GM18873 (cell line): ENCODE measurements around the gene COL18A1.
"Not testable (repeated sequence)": the region's sequence is repeated elsewhere in the genome, so short reads cannot be mapped to it uniquely, and the experiment has no call there.

Experiments used
- ATAC-seq: cut with Tn5 transposase; IDR thresholded peaks from one replicate; pipeline ENCODE4 v1.9.1; 2021; ENCODE audit warnings: mild to moderate bottlenecking, moderate library complexity, moderate number of reproducible peaks; ENCODE audit not compliant: unreplicated experiment, low FRiP score

The COL18A1 gene

DNA sequence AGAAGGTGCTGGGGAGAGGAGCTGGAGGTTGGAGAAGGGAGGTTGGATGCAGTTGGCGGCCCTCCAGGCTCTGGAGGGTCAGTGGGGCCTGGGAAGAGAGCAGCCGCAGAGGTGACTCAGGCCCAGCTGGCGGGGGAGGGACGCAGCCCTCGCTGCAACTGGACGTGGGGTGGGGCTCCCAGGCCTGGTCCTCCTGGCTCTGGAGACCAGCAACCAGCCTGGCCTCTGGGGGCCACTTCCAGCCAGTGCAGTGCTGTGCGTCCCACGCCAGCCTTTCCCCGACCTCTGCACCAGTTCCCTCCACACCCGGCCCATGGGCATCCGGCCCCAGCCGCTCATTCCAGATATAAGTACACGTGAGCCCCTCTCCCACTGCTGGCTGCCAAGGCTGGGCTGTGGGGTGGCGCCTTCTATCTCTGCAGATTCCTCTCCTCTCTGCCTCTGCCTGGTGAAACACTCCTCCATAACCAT is 38.0 kb upstream of the COL18A1 start:
- no peak for ATAC-seq

DNA sequence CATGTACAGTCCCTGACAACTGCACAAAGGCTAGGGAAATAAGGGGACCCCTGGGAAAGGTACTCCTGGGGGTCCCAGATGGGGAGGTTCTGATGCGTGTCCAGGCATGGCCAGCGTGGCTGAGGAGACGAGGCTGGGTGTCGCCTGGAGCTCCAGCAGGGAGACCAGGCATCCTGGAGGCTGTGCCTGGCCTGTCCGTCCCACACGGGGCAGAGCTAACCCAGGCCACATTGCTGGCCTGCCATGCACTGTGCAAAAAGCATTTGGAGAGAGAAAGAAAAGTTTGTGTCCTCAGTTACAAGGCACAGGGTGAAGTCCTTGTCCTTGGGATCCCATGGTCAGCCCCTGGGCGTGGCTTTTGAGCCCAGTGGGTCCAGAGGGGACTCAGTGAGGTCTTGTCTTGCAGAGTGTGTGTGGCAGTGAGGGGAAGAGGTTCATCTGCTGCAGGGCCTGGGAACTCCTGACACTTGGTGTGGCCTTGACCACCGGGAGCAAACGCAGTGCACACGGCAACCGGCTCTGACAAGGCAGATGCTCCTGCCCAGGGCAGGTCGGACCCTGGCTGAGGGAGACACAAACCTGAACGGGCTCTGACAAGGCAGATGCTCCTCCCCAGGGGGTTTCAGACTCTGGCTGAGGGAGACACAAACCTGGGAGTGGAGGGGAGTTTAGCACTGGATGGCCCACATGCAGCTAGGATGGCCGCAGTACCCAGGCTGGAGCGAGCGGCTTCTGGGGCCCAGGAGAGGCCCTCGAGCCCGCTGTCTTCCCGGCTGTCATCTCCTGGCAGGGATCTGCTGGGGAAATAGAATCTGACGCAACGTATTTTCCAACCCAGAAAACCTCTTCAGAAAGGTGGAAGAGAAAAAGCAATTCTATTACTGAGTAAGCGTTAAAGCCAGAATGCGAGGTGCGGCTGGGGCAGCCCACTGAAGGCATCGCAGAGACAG is 37.3 kb upstream of the COL18A1 start:
- ATAC-seq = no peak

- not testable (repeated sequence) for ATAC-seq
These were observed 35.9 kb upstream of the COL18A1 start for GRCh38 chr21:45369018-45369417.

GRCh38 chr21:45370575-45370974 is 34.4 kb upstream of the COL18A1 start:
- no peak for ATAC-seq

- ATAC-seq = no peak
These were observed 33.9 kb upstream of the COL18A1 start for GRCh38 chr21:45371081-45371480.

- ATAC-seq = no peak
These were observed 33.3 kb upstream of the COL18A1 start for GRCh38 chr21:45371655-45372054.

- no peak for ATAC-seq
These were observed 32.1 kb upstream of the COL18A1 start for GRCh38 chr21:45372732-45373355.

- no peak for ATAC-seq
These were observed 30.8 kb upstream of the COL18A1 start for GRCh38 chr21:45373991-45374816.

DNA sequence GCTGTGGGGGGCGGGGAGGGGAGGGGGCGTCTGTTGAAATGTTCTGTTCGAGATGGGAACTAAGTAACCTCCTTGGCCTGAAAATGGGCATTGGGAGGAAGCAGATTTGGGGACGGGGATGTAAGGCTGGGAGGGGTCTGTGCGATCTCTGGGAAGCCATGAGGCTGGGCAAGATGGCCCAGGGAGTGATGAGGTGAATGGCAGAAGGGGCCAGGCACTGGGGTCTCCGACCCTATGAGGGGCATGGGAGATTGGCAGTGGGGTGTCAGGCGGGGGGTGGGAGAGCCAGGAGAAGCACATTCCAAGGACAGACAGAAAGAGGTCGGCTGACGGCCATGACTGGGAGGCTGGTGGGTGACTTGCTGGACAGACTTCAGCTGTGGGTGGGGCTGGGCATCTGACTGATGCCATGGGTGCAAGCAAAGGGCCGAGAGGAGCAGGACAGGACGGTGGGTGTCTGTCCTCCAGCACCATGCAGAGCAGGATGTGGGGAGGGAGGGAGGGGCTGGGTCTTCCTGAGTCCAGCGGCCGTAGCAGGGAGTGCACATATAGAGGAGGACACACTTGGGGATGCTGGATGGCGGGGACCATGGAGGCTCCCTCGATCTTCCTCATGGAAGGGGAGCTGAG is 30.0 kb upstream of the COL18A1 start:
- no peak for ATAC-seq

GRCh38 chr21:45376459-45377324 is 28.3 kb upstream of the COL18A1 start:
- no peak for ATAC-seq

DNA sequence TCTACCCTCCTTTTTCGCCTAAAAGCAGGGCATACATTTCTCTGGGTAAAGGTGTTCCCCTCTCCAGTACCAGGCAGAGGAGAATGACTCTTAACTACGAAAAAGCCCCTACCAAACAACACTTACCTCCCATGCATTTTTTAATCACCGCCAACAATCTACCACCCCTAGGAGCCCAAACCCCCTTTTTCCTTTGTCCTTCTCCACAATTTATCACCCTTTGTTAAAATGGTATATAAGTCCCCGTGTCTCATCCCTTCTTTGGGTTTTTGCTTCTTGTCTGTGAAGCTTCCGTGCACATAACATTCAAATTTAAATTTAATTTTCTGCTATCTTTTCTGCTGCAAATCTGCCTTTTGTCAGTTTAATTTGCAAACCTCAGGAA is 27.6 kb upstream of the COL18A1 start:
- no peak for ATAC-seq

DNA sequence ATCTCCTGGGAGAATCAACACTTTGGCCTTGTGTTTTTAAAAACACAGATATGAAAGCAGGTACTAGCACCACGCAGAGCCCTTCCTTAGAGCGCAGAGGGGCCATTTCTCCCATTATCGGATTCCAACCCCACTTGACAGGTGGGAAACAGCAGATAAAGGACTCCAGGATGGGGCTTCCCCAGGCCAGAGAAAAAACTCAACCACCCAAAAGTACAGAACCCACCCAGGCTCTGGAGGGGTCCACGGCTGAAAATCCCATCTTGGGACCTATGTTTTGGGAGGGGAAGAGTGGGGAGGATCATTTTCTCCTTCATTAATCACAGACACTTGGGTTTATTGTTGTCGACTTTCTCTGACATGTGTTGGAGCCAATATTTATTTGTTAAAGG is 27.1 kb upstream of the COL18A1 start:
- no peak for ATAC-seq

DNA sequence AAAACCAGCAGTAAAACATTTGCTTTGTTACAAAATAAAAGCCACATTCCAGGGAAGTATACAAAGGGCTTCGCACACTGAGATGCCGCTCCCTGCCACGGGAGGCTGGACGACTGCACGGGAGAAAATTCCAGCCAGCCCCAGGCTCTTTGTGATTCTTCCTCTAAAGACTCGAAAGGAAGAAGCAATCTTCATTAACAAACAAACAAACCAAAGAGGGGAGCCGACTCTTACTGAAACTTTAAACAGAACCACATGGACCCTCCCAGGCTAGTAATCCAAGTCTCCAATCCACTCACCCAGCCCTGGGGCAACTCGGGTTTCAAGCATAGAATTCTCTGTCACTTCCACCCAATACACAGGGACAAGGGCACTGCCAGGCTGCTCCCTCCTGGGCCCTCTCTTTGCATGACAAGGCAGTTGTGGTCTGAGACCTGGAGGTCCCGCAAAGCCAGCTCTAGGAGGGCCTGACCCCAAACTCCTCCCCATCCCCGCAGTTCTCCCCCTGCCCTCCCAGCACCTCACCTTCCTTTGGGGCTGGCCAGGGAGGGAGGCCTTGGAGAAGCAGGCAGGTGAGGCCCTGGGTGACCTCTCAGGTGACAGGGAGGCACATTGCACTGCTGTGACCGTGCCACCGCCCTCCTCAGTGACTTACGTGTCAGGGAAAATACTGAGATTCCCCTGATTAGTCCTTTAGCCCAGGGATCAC is 26.6 kb upstream of the COL18A1 start:
- no peak for ATAC-seq

GRCh38 chr21:45379171-45379900 is 25.6 kb upstream of the COL18A1 start:
- no peak for ATAC-seq

DNA sequence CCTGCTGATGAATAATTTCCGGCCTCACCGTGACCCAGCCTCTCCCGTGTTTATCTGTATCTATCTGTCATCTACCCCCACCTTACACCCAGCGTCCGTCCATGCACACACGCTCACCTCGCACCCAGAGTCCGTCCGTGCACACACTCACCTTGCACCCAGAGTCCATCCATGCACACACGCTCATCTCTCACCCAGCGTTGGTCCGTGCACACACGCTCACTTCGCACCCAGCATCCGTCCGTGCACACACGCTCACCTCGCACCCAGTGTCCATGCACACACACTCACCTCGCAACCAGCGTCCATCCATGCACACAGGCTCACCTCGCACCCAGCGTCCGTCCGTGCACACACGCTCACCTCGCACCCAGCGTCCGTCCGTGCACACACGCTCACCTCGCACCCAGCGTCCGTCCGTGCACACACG is 25.0 kb upstream of the COL18A1 start:
- ATAC-seq = no peak

DNA sequence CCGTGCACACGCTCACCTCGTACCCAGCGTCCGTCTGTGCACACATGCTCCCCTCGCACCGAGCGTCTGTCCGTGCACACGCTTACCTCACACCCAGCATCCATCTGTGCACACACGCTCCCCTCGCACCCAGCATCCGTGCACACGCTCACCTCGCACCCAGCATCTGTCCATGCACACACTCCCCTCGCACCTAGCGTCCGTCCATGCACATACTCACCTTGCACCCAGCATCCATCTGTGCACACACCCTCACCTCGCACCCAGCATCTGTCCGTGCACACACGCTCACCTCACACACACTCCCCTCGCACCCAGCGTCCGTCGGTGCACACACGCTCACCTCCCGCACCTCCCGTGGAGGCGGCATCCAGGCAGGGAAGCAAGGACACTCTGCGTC is 24.4 kb upstream of the COL18A1 start:
- ATAC-seq = no peak

DNA sequence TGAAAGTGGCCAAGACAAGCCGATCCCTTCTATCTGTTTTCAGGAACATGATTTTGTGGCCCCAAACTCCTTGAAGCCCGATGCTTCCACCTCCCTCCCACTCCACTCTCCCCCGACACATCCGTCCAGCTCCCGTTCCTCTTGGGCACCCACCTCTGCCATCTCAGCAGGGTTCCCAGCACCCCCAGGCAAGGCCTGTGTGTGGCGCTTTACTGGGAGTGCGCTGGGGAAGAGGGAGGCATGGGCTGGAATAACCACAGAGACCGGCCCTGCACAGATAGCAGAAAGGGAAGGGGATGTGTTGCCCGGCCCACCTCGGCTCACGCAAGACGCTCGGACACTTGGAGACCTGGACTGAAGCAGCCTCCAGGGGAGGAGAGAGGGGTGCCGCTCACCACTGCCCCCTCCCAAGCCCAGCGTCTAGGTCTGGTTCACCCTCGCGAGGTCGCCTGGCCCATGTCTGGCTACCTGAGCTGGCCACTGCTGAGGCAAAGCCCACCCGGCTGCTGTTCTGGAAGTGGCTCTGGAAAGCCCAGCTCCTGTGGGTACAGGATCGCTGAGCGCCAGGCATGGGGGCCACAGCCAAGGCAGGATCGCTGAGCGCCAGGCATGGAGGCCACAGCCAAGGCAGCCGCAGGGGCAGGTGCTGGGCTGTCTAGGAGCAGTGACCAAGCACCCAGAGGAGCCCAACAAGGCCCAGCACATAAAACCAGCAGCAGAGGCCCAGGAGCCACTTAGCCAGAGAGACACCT is 23.8 kb upstream of the COL18A1 start:
- ATAC-seq = no peak
